ENCODE measurements around the gene SPRR4.

Gene SPRR4, protein sequence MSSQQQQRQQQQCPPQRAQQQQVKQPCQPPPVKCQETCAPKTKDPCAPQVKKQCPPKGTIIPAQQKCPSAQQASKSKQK

DNA sequence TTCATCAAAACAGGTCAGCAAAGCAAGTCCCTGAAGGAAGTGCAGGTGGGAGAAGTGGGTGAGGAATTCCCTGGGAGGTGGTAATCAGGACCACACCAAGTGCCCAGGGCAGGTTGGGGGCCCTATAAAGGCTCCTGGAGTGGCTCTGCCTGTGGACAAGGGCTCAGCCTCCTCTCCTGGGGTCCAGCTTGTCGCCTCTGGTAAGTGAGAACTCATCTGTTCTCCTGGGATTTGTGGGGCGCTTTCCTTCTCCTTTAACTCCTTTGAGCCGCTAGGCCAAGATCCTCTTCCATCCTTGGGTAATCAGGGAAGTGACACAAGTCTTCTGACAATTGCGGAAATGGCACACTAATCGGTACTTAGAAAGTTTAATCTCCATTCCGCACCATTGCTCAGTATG is at the start of gene SPRR4:
Gene SPRR4 (plus strand): TSS at position 154 of the 400 bp plus-strand sequence. CDS start 1,243 bp downstream, outside the sequence.
- no peak for DNase-seq

DNA sequence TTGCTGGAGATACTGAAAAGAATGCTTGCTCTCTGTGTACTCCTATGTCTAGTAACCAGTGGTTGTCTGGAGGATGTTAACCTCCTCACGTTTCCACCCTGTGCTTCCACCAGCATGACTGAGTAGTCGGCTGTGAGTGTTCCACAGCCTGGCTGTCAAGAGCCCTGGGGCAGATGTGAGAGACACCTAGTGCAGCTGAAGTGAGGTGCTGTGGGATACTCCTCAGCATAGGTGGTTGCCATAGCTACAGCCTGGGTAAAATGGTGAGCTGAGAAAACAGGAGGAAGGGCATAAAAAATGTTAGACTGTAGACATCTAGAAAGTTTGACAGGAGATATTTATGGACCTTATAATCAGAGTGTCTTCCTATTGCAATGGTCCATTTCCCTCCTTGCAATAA is 46.3 kb upstream of the SPRR4 start:
- no peak for DNase-seq

DNA sequence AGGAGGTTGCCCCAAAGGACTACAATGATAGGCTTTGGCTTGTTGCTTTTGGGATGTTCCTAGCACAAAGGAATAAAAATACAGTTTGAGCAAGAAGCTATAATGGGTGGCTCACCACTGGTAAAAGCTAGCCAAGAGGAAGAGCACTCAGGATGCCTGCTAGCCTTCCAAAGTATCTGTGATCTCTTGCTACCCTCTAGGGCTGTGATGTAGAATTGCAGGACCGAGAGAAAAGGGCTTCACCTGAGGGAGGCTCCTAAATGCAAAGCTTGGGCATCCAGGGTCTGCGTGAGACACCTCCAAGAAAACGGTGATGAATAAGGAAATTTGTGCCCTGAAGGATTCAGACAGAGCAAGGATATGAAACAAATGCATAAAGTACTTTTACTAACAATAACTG is 44.4 kb upstream of the SPRR4 start:
- DNase-seq: no peak

DNA sequence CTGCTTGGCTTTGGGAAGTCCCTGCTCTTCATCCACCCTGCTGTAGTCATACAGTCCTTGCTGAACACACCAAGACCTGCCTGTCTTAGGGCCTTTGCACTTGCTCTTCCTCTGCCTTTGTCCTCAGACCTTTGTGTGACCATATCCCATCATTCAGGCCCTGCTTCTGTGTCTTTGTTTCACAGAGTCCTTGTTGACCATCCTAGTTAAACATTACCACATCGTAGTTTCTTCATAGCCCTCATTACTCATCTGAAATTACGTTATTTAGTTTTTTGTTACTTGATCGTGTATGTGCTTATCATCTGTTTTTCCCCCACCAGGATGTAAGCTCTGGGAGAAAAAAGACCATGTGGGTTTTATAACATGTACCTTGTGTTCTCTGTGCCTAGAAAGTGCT is 41.8 kb upstream of the SPRR4 start:
- DNase-seq: no peak

DNA sequence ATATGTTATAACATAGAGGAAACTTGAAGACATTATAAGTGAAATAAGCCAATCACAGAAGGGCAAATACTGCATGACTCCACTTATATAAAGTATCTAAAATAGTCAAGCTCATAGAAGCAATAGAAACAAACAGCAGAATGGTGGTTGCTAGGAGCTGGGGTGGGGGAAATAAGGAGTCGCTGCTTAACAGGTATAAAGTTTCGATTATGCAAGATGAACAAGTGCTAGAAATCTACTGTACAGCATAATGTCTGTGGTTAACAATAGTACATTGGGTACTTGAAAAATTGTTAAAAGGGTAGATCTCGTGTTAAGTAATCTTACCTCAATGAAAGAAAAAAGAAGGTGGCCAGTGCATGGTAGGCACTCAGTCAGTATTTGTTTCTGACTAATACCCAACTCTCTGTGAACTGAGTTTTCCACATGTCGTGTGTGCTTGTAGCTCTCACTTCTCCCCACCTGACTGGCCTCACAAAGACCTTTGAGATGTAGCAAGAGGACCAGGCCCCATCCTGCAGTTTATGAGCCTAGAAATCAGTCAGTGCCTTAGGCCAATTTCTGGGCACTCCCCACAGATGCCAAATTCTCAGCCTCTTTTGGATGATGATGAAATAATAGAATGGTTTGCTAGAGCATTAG is 38.2 kb upstream of the SPRR4 start:
- DNase-seq: no peak

DNA sequence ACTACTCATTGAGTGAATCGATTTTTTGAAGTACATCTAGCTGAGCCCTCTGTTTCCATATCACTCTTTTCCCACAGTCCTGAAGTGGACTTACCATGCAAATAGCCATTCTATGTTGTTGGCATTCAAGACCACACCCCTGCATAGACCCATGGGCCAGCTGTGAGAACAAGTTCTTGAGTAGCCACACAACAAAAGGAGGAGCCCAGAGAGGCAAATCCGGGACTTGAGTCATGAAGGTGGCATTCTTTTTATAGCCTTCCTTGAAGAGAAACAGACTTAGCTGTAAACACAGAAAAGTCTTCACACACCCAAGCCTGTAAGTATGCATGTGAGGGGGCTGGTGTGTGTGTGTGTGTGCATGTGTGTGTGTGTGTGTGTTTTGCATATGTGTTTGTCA is 37.3 kb upstream of the SPRR4 start:
- DNase-seq: no peak

DNA sequence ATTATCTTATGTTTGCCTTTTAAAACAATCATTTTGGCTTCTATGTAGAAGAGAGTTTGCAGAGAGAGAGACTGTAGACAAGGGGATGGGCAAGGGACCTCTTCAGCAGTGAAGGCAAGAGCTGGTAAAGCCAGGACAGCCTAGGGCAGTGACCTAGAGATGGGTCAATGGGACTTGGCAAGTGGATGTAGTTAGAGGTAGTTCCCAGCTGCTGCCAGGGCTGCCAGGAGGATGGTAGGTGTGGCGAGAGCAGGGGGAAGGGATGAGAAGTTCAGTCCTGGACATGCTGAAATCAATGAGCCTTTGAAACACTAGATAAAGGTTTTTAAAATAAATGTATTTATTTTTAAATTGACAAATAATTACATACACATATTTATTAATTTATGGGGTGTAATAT is 29.8 kb upstream of the SPRR4 start:
- no peak for DNase-seq

DNA sequence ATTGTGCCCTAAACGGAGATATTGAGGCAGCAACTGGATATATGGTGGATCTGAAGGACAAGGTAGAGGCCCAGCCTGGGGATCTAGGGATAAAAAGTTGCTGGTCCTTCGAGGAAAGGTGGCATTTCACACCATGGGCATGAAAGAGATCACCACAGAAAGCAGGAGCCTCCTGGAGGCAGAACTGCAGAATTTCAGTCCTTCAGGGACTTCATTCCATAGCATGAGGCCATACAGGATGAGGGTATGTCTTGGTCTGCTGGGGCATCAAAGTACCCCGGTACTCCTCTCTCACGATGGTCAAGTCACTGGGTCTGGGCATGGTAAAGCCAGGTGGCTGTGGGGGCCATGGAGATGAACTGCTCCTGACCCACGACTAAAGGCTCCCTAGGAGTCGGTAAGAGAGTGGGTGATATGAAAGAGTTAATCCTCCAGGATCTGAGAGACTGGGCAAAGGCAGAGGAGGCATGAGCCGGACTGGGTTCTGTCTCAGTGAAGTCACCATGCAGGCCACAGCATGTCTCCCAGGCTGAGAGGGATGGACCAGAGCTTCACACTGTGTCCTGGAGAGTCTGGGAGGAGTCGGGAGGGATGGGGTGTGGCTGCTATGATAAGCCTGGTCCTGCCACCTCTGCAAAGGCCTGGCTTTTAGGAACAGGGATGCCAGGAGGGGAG is 29.3 kb upstream of the SPRR4 start:
- DNase-seq: no peak

DNA sequence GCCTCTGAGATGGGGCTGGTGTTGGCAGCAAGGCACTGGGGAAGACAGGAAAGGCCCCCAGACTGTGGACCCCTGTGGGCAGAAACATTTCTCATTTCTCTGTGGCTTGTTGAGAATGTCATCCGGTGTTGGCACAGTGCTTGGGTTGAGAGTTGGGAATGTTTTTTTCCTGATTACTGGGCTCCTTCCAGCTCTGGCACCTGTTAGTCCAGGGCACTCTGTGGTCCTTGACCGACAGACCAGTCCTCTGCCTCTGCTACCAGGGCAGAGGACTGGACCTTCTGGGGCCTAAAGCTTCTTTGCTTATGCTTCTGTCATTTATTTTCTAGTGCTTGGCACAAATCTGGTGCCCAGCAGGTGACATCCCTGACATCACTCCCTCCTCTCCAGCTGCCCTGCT is 28.3 kb upstream of the SPRR4 start:
- no peak for DNase-seq

DNA sequence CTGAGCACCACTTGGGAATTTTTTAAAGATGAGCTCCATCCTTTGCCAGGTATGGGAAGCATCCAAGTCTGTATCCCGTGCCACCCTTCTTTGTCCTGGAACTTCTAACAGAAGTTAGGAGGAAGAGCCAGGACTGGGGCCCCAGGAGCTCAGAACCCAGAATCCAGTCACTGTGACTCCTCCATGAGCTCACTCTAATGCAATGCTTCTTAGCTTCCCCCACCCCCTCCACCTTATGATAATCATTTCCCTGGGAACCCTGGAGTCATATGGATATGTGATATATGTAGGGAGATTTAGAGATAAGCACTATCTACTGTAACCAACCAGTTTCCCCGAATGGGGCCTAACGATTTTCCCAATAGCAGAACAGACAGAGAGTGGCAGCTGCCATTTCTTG is 24.2 kb upstream of the SPRR4 start:
- DNase-seq: no peak

DNA sequence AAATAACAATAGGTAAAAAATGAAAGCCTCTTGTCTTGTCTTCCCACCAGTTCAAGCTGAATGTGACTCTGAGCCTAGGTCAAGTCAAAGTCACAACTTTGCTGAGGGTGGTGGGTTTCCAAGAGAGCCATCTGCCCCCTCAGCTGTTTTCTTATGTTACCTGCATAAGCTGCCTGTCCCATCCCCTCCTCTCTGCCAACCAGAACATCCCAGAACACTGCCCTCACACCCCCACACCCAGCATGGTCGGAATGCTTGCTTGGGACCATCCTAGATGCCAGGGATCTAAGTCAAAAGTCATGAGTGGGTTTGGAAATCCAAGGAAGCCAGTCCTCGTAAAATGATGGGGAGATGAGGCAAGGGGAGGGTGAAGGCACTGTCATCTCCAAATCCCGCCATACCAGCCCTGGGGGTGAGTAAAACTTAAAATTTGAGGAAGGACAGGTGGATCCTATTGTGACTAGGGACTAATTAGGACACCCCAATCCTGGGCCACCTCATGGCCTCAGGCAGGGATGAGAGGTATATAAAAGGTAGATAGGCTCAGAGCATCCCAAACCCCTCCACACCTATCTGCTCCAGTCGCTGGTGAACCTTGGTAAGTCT is 23.7 kb upstream of the SPRR4 start, which contains the start of gene SPRR5:
Gene SPRR5 (plus strand): TSS at position 556 of the 606 bp plus-strand sequence. CDS start 1,349 bp downstream, outside the sequence.
- DNase-seq: no peak

DNA sequence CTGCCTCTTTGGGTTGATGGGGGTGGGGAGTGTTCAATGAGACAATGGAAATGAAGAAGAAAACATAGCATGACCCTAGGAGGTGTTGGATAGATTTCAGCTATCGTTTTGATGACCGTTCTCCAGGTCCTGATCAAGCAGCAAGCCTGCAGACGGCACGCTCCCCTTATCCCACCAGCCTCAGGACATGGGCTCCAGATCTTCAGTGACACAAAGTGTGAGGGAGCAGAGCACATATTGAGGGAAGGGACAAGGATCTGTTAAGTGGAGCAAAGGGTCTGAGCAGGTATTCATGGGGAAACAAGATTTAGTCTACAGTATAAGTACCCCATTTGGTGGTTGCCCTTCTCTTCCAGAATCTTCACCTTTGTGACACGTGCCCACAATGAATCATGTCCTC is 18.7 kb upstream of the SPRR4 start:
- no peak for DNase-seq

DNA sequence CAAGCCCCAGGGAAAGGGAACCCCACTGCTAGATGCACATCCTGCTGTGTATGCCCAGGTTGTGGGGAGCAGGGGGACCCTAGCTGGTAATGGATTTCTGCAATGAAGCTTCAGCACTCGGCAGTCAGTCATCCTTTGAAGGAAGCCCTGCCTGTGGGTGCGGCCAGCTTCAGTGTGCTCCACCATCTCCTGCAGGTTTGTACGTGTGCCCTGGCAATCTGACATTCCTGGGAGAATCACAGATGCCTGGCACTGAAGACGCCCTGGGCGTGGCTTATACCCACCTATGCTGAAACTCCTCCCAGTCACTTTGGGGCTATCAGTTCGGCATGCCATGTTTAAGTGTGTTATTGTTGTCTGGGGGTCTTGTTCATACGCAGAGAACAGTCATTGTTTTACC is 16.7 kb upstream of the SPRR4 start:
- DNase-seq: no peak

DNA sequence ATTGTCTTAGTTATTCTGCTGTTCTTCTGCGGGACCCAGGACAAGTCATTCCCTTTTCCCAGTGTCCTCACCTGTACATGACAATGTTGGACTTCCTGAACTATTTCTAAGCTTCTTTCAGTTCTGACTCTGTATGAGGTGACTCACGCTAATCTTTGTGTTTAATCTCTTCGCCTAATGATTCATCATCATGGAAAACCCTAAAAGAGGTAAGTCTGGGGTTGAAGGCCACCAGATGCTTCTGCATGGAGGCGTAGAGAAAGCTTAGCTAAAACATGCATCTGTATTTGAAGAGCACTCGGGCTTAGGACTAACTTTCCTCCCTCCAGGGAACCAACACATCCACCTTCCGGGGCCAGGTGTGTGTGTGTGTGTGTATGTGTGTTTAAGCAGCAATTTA is 16.0 kb upstream of the SPRR4 start:
- no peak for DNase-seq

DNA sequence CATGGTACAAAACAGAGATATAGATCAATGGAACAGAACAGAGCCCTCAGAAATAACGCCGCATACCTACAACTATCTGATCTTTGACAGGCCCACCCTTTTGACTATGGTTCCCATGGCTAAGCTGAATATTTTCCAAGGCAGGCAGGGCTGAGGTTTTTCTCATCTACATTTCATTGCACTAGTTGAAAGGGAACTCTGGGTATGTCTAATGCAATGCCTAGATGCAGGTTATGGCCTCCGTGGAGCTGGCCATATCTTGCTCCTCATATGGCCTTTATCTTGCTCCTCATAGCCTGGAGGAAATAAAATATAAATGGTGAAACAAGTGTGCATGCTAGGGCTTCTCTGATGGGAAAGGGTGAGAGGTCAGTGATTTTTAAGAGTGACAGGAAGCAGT is 12.9 kb upstream of the SPRR4 start:
- DNase-seq: no peak

DNA sequence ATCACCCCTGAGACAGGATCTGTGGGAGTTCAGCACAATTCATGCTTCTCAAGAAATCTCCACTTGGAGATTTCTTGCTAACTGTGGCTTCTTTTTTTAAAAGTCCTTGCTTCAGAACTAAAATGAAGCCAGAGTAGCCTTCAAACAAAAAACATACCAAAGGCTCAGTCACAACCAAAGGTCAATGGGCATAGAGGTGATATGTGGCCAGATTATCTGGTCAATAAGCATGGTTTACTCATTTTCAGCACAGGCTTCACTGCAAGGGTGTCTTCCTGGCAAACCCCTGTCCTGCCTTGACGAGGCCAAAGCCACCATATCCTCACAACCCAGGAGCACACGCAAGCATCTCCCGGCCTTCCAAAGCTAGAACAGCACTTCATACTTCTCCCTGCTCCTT is 11.2 kb upstream of the SPRR4 start:
- DNase-seq: no peak

DNA sequence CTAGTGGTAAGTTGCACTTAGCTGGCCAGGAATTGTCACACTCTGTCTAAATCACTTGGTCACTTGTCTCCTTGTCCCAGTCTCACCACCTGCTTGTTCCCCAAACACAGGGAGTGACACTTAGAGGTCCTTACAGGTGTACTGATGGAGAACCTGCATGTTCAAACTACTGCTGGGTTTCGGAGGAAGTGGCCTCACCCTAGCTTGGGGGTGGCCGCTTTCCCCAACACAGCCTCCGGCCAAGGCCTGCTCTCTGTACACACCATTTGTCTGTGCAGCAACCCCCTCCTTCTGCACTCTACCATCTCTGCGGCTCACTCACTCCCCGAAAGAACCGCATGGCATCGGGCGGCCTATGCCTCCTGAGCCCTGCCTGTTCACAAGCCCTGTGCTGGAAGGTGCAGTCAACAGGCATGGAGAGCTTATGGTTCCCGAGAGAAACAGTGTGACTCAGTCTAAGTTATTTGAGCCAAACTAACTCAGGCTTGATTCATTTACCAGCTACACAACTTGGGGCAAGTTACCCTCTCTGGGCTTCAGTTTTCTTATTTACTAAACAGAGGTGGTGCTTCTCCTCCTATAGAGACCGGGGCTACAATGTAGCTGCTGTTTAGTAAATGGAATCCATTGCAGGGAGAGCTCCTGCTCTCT is 10.5 kb upstream of the SPRR4 start:
- DNase-seq: no peak

DNA sequence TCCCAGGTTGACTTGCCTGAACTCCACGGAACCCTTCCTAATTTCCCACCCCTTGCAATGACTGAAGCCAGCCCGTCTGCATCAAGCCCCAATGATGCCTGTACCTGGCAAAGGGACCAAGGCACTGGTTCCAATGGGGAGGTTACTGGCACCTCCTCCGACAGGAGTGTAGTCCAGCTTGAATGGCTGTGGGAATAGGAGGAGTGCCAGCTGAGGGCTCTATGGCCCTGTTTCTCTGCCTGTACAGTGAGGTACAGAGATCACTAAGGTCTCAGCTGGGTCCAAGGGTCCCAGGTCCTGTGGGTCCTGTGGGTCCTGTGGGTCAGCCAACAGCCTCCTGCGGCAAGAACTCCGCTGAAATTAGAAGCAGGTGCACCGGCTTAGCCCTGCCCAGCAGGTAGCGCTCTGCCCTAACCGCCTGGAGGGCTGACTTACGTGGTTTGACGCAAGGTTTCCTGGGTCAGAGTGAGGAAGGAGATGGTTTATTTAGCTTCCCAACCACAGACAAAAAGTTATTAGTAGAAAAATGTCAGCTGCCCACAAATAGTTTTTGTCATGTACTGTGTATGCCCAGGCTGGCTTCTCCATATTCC is 9.9 kb upstream of the SPRR4 start:
- DNase-seq: no peak

DNA sequence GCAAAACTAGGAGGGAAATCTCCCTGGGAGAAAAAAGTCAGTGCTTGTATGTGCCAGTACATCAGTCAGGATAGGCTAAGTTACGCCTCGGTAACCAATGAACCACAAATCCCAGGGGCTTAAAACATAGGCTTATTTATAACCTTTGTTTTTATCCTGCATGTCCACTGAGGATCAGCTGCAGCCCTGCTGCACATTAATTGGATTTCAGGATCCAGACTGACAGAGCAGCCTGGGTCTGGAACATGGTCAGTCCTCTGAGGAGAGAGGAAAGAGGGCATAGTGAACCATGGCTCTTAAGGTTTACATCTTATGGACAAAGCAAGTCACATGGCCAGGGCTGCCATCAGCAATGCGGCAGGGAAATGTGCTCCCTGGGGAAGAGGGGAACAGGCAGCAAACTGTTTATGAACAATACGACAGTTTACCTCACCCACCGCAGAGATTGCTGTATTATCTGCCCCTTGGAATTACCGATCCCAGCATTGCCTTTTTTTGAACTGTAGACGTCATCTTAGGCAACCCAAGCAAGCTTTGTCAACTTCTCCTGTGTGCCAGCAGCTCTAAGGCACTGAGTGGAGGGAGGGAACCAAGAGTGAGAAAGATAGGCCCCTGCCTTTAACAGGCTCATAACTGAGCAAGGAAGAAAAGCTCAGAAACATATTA is 9.1 kb upstream of the SPRR4 start:
- DNase-seq: no peak

DNA sequence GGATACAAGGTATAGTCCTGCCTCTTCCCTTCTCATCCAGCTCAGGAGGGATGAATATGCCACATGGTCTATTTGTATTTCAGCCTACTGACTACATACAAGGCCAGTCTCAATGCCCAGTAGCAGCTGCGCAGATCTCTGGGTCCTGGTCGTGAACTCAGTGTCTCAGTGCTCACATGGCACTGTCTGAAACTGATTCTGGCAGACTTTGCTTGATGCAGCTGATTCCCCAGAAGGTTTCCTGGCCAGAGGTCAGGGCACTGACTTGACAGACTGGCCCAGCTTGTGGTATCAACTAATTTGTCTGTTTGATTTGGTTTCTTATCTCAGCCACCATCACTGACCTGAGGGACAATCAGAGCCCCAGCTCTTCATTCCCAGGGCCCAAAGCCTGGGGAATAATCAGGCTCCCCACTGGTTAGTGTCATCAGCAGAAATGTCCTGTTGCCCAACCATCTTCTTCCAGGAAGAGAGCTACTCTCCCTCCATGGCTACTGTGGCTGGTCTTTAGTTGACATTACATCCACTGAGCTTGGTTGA is 7.5 kb upstream of the SPRR4 start:
- no peak for DNase-seq

DNA sequence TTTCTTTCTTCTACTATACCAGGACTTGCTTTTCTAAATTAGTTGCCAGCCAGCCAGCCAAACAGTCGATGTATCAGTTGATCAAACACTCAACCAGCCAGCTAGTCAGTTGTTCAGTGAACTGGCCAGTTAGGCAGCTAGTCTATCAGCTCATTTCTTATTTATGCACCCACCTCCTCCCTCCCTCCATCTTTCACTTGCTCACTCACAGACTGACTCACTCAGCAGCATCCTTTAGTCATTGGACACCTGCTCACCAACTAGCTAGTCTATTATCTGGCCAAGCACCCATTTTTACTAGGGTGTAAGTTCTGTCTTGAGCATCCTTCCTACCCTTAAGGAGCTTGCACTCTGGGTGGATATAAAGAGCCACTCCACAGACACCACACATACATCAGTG is 5.9 kb upstream of the SPRR4 start:
- DNase-seq: no peak

DNA sequence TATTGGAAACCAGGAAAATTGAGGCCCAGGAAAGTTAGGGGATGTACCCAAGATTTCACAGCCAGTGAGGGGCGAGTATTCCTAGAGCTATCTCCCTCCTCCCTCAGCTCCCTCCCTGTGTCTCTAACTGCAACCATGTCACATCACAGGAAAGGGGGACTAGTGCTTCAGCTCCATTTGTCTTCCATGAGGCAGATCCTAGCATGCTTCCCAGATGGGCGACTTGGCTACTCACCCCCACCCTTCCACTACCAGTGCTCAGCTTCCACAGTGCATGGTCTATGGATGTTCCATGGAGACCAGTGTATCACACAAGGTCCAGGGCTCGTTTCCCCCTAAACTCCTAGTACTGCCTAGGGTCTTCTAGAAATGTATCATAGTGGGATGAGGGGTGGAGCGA is 4.6 kb upstream of the SPRR4 start:
- no peak for DNase-seq

DNA sequence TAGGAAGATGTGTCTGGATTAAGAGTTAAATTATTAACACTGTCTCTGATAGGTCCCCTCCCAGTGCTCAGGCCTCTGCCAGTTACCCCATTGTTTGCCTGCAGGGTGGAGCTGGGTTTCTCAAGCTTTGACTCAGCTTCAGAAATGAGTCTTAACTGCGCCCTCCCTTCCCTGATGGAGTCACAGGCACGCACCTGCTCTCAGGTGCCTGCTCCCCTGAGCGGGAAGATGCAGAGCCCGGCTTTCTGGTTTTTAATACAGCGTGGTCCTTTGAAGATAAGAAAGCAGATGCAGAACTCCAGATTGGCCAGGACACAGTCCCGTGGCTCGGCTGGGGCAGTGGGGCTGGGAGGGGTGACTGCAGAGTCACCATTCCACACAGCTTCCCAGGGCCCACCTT is 3.2 kb upstream of the SPRR4 start:
- no peak for DNase-seq

All from NCI-H2171 (cell line).